ENCODE results near the gene HERC3. TPM values are rescaled to one million over a fixed set of nuclear protein-coding genes. Genes with fewer than 3 reads are reported as not detected.

Gene HERC3
- total RNA-seq, 1 donor from 2014 or later, result 7.5 TPM

DNA sequence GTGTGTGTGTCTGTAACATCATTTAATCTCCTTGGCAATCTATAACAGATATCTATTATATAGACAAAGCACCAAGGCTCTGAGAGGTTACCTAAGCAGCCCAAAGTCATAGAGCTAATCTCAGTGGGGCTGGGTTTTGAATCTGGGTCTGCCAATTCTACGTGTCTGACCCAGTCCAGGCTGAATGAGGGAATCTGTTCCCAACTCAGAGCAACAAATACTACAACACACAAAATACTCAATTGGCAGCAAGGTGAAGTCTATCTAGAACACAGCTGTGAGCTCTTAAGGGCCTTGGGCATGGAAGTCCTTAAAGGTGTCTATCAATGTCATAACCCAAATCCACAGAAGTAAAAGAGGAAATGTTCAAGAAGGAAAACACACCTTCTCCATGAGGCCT lies 152.9 kb downstream of the HERC3 start:
- DNase-seq (ENCODE audit: low read depth in 2 of 2), result no peak

DNA sequence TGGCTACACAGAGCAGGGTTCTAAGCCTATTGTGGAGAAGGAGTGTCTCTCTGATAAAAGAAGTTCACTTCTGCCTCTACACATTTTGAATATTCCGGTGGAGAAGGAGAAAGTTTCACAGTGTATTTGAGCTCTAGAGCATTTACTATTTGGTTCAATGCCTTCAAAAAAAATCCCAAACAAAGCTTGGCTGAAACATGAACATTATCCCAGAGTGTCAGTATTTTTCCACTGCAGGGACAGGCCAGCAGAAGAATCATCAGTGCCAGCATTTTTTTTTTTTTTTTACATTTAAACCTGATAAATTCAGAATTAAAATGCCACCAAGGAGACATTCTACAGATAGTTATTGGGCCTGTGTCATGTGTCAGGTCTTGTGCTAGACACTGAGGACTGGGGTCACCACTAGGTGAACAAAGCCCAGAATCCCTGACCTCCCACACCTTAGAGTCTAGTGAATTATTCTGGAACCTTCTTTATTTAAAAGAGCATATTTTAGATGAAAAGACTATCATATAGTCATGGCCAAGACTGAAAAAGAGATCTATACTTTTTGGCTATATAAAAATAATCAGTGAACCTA lies 153.4 kb downstream of the HERC3 start:
- DNase-seq (ENCODE audit: low read depth in 2 of 2), result peak in 1 of 2 donors; percentile 34

DNA sequence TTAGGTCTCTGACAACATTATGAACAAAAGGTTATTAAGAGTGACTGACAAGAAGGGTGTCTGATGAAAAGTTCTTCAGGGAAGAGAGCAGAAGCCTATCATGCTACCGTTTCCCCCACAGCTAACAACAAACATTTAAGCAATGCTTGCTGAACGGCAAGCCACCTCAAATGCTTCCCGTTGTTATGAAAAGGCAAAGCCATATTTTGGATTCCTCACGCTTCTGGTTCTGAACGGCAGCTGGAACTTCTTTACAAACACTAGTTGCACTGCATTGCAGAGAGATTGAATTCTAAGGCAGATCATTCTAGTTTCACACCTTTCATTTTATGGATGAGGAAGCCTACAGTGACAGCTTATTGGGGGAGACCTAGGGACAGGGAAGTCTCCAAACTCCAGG lies 153.9 kb downstream of the HERC3 start:
- DNase-seq (ENCODE audit: low read depth in 2 of 2), result no peak

DNA sequence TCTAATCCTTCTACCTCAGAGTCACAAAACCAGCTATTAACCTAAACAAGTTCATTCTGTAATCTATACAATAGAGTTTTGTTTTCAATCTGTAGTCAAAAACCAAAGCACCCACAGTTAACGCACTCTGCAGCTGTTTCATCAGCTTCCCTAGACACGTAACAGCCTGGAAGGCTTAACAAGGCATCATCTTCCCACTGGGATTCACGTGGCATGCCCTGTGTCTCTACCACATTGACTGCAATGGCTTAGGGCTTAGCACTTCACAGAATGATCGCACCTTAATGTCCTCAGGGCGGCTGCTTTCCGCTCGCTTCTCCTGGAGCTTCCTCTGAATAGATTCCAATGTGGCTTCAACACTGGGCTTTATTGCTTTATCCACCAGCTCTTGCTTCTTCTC lies 155.1 kb downstream of the HERC3 start:
- no peak for DNase-seq (ENCODE audit: low read depth in 2 of 2)

DNA sequence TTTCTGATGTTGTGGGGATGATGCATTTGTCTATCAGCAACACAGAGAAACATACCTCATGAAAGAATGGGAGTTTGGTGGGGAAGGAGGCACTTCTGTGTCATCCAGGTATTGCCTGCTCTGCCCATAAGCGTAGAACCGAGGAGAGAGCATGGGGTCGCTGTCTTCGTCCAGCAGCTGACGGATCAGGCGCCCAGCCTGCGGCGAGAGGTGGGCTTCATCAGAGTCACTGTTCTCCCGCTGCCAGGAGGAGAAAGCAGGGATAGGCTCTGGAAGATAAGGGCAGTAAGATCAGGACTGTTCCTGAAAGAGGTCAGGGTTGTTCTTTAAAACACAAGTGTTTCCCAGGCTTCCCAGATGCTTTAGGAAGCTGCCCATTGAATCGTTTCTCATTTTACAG lies 158.1 kb downstream of the HERC3 start:
- no peak for DNase-seq (ENCODE audit: low read depth in 2 of 2)

DNA sequence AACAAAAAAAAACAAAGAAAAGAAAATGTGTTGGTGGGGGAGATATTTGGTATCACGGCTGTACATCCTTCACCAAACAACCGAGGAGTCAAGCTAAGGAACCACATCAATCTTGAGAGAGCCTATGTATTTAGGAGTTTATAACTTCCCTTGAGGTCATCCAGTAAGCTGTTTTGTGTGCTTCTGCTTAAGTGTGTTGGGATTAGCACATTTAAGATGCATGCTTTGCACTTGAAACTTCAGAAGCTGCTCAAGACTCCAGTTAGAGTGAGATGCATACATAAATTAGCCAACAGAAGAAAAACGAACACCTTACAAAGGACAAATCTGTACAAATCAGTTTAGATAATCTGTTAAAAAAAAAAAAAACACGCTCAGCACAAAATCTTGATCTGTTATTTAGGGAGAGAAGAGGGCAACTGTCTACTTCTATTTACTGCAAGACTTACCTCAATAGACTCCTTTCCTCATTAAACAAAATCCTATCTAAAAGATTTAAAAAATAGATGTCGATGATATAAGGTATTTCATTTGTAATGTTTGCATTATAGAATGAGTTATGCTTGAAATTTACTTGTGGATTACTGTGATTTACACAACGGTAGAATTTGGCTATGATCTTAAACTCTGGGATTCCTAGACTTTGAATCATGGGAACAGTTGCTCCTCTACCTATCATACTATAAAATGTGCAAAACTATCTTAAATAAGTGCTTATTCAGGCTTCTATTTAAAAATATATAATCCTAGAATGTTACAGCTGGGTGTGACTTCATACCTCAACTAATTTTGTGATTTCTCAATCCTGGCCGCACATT lies 159.2 kb downstream of the HERC3 start:
- no peak for DNase-seq (ENCODE audit: low read depth in 2 of 2)

DNA sequence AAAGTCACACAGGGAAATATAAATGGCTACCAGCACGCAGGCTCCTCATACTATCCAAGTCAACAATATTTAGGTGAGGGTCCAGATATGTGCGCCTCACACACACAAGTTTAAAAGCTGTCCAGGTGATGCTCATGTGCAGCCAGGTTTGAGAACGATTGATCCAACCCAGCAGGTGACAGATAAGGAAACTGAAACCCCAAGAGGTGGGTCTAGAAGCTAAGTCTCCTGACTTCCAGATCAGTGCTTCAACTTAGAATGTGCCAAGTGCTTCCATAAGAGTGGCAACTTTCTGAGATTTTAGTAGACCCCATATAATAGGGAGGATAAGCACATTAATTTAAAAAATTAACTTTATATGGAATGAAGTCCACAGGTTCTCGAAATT lies 159.8 kb downstream of the HERC3 start:
- no peak for DNase-seq (ENCODE audit: low read depth in 2 of 2)

DNA sequence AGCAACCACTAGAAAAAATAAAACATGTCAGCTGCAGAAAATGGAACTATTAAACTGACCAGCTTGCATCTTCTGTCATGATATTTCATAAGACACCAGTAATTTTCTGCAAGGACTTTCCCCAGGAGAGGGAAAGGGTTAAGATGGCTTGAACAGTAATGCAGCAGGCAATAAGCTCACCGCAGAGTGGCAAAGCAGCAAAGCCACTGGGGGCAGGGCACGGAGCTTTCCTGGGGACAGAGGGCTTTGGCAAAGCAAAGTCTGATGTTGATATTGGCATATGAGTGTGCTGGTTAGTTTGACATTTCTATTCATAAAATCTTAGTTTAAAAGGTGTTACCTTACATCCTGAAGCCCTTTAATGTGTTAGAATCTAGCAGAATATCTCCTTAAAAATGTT lies 160.5 kb downstream of the HERC3 start:
- no peak for DNase-seq (ENCODE audit: low read depth in 2 of 2)

DNA sequence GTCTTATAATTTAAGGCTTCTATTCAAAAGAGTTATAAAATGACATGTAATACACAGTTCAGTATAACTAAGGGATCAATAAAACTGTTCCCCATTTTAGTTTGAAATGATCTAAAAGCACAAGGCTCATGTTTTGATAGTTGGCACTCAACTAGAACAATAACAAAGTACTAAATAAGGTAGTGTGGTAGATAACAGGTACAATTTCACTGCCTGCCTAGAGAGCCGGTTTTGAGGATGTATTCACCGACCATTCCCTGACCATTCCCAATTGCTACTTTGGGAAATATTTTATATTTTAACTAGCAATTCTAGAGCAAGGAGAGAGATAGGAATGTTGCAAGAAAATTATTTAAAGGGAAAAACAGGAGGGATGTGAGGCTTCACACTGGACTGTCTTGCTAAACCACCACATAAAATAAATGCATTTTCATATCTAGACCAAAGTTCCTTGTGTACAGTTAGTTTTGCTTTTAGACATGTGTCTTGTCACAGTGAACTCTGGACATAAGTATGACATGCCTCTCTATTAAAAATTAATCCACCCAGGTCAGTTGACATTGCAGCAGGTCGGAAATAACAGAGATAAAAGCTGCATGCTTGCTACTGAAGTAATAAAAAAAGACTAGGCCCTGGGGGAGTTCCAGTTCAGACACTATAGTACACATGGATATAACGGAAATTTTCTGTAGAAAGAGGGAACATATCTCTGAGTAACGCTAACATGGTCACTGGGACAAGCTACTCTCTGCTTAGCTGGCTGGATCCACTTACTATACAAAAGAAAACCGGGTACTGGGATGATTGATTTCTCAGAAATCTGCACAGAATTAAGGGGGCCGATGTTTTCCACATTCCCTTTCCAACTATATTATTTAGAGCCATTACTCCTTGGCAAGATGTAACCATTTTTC lies 161.6 kb downstream of the HERC3 start:
- no peak for DNase-seq (ENCODE audit: low read depth in 2 of 2)

DNA sequence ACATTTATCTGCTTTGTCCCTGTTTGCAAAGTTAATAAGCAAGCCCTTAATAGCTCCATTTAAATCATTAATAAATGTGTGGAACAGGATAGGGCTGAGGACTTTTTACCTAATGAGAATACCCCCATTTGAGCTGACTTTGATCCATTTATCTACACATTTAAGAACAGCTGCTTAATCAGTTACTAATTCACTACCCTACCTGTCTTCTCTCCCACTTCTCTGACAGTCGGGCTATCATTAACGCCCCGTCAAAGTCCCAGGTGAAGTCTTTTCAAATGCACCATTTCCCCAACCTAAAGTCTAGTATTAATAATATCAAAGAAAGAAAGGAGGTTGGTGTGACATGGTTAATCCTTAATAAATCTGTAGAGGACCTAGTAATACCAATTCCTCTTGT lies 162.5 kb downstream of the HERC3 start:
- no peak for DNase-seq (ENCODE audit: low read depth in 2 of 2)

DNA sequence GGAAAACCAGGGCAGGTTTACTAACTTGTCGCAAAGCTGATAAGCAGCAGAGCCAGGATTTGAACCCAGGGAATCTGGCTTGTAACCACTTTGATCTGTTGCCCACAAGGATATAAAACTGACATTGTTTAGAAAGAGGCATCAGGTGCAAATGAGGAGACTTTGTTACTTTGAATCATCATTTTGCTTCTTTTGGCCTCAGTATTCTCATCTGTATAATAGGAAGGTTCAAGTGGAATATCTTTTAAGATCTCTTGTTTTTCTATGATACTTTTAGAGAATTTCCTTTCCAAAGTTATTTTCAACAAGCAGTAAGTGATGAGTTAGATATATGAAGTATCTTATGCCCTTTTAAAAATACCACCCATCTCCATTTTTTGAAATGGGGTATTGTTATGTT lies 163.2 kb downstream of the HERC3 start:
- no peak for DNase-seq (ENCODE audit: low read depth in 2 of 2)

DNA sequence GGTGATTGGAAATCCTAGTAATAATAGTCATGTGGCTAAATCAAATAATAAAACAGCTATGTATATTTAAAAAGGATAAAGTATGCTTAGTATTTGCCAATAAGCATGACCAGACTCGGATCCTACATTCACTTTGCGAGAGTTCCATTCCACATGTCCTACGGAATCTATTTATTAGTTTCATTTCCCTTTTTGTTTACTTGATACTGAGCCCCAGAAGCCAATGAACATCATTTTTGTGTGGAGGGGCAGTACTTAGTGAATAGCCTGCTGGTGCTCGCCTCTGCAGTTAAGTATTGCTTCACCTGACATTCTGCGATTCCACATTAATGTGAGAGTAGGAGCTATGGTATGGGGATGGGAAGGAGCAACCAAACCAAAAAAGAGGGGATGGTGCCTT lies 163.9 kb downstream of the HERC3 start:
- no peak for DNase-seq (ENCODE audit: low read depth in 2 of 2)

DNA sequence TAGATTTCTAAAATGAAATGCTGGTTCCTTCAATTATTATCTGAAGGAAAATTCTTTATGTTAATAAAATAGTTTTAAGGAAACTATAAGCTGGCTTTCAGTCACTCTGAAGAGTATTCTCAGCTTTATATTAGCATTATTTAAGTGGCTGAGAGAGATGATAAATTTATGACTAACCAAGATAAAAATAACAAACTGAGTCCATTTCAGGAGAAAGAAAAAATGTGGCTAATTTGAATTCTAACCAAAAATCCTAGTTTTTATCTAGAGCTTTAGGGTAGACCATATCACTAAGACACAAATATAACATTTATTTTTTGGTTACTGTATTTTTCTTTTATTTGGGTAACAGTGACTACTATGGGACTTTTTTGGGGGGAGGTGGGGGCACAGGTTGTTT lies 164.8 kb downstream of the HERC3 start:
- DNase-seq (ENCODE audit: low read depth in 2 of 2), result no peak

DNA sequence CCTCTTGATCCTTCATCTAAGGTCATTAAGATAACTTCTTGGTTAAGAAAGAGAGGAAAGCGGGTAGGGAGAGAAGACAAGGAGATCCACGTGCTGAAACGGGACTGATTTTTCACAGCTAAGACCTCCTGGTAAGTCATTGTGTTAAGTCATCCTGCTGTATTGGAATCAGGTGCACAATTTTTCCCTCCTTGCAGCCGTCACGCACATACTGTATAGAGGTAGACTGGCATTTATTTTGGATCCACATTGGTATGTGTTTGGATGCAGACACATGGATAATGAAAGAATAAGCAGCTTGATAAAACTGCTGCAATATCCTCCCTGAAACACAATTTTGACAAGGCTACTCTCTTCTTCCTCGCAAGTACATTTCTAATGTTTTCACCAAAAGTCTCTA lies 165.5 kb downstream of the HERC3 start:
- no peak for DNase-seq (ENCODE audit: low read depth in 2 of 2)

Other genes starting within 250 kb of the HERC3 start
- gene HERC6, start 213.6 kb upstream of the HERC3 start, total RNA-seq, result 1.6 and 4.4 TPM in 2 replicates
- 0.65 and 2.6 TPM in 2 replicates for gene HERC5, start 135.4 kb upstream of the HERC3 start, total RNA-seq
- gene PYURF, start 68.7 kb upstream of the HERC3 start, total RNA-seq, result 75.0 and 77.6 TPM in 2 replicates
- 2.2 and 2.6 TPM in 2 replicates for gene NAP1L5, start 105.3 kb downstream of the HERC3 start, total RNA-seq